Progenitor cell of endocrine pancreas (in vitro differentiated cells): ENCODE results near the gene CASTOR1. TPM values are rescaled to one million over a fixed set of nuclear protein-coding genes. Genes with fewer than 3 reads are reported as not detected.
A peak's percentile ranks its signal among the peaks of the same experiment; 100 is the strongest.

ENCODE experiments used
- DNase-seq: peaks from one replicate; pipeline ENCODE4 v3.0.0; 2021; ENCODE audit warnings: low spot score; ENCODE audit not compliant: unreplicated experiment
- H3K27ac Mint-ChIP-seq: 2 replicates; pipeline ENCODE4 v1.8.0; 2021; ENCODE audit warnings: mild to moderate bottlenecking, moderate library complexity, mixed read lengths
- H3K27me3 Mint-ChIP-seq: 2 replicates; pipeline ENCODE4 v1.8.0; 2021; ENCODE audit warnings: mixed read lengths
- H3K36me3 Mint-ChIP-seq: 2 replicates; pipeline ENCODE4 v1.8.0; 2022; ENCODE audit warnings: mixed read lengths; ENCODE audit not compliant: insufficient read depth
- H3K4me1 Mint-ChIP-seq: 2 replicates; pipeline ENCODE4 v1.8.0; 2021; ENCODE audit warnings: low read depth, mixed read lengths
- H3K4me3 Mint-ChIP-seq: 2 replicates; pipeline ENCODE4 v1.8.0; 2021; ENCODE audit warnings: low read depth, mild to moderate bottlenecking, moderate library complexity, mixed read lengths
- H3K9me3 Mint-ChIP-seq: 2 replicates; pipeline ENCODE4 v1.8.0; 2021; ENCODE audit warnings: low read depth, mixed read lengths
- CTCF ChIP-seq: fragments of 200-600 bp; sonication (generic); IDR thresholded peaks from one replicate; pipeline ENCODE4 v1.5.0; 2021; ENCODE audit warnings: antibody characterized with exemption, mild to moderate bottlenecking; ENCODE audit not compliant: unreplicated experiment
- total RNA-seq: library from RNA; stranded (reverse); gene quantifications from 2 replicates; pipeline ENCODE4 v1.2.1, GENCODE V29; 2021

Gene CASTOR1
- total RNA-seq, 1 donor from 2014 or later = 7.2 TPM

GRCh38 chr22:30313527-30314363 lies 24.4 kb upstream of the CASTOR1 start:
- H3K4me3 Mint-ChIP-seq = no peak overlapping the region
- H3K4me1 Mint-ChIP-seq = peaks cover 10% of the 10 kb centered on the region
- no peak for DNase-seq
- no peaks in the 10 kb centered on the region for H3K36me3 Mint-ChIP-seq
- TF ChIP-seq CTCF = no peak
- H3K27ac Mint-ChIP-seq = no peak overlapping the region
- no peaks in the 10 kb centered on the region for H3K9me3 Mint-ChIP-seq
- no peaks in the 10 kb centered on the region for H3K27me3 Mint-ChIP-seq

DNA sequence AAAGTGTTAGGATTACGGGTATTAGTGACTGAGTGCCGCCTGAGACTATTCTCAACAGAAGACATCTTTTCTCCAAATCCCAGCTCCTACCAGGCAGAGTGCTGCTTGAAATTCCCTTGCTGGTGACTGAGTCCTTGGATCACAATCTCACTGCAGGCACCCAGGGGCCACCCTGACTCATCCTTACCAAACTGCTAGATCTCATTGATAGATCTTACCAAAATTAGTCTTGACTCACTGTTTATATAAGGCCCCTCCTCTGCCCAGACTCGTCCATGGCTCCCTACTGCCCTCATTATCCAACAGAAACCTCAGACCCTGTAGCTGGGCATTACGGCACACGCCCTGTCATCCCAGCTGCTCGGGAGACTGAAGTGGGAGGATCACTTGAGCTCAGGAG lies 22.7 kb upstream of the CASTOR1 start:
- no peak for TF ChIP-seq CTCF

DNA sequence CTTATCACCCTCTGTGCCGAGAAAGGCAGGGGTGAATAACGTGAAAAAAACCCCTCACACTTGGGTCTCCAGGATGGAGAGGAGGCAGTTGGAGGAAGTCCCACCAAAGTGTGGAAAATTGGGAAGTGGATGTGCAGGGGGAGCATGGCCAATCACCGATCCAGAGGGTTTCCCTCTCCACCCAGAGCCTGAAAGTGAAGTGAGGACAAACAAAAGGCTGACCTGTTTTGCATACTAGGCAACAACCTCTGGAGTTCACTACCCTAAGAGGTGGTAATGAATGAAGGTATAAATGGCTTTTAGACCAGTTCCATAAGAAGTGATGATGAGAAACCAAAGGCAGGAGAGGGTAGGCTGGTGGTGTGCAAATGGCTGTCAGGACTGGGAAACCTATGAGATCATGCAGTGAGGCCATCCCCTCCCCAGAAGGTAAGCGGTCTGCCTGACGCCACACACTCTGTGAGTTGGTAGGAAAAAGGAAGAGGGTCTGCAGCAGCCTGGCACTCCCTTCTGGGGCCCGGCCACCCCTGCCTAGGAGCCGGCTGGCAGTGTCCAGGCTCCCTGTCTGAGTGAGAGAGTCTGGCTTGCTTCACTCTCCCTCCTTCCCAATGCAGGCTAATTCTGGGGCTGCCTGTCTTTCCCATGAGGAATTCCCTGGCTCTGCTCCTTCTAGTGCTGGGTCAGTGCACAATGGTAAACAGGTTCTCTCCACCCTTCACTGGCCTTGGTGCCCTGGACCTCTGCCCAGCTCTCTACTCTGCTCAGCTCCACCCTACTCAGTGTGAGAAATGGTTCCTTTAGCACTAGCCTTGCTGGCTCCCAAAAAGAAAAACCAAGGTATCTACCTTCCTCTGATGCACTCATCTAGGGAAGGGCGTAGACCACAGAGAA lies 21.8 kb upstream of the CASTOR1 start:
- no peak for TF ChIP-seq CTCF
- Mint-ChIP-seq H3K9me3 (no peaks in the 10 kb centered on the region), H3K27ac (no peak overlapping the region), H3K27me3 (no peaks in the 10 kb centered on the region), H3K4me3 (no peak overlapping the region), H3K36me3 (no peaks in the 10 kb centered on the region), H3K4me1 (peaks cover 11% of the 10 kb centered on the region)
- no peak for DNase-seq

More for the DNA sequence above, 22.7 kb upstream of the CASTOR1 start:
- no peak overlapping the region for H3K4me3 Mint-ChIP-seq
- no peak overlapping the region for H3K27ac Mint-ChIP-seq
- no peaks in the 10 kb centered on the region for H3K9me3 Mint-ChIP-seq
- no peaks in the 10 kb centered on the region for H3K36me3 Mint-ChIP-seq
- H3K27me3 Mint-ChIP-seq = no peaks in the 10 kb centered on the region
- H3K4me1 Mint-ChIP-seq = peaks cover 10% of the 10 kb centered on the region
- no peak for DNase-seq

- DNase-seq = no peak
- H3K36me3 Mint-ChIP-seq = no peaks in the 10 kb centered on the region
- H3K27ac Mint-ChIP-seq = peak overlapping the region; percentile 69
- H3K4me3 Mint-ChIP-seq = no peak overlapping the region
- H3K4me1 Mint-ChIP-seq = peaks cover 14% of the 10 kb centered on the region
- H3K9me3 Mint-ChIP-seq = no peaks in the 10 kb centered on the region
- H3K27me3 Mint-ChIP-seq = no peaks in the 10 kb centered on the region
- TF ChIP-seq CTCF = no peak
These were observed 20.8 kb upstream of the CASTOR1 start for GRCh38 chr22:30309951-30310741.
